ENCODE data around the gene STOML2. TPM values are rescaled to one million over a fixed set of nuclear protein-coding genes. Genes with fewer than 3 reads are reported as not detected.

The STOML2 gene
- total RNA-seq, 1 donor from 2014 or later: 149 TPM

DNA sequence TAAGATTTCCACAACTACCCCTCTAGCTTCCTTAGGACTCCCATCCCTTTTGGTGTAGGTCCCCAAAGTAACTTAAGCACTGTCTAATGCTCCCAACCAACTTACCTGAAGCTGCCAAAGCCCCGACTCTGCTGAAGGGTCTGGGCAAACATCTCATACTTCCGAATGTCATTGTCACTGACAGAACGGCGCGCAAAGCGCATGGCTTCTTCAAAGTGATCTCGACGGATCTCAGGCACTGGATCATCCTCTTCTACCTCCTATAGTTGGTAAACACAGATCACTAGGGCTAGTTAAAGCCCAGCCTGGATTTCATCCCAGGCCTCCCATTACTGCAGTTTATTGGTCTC lies 45.7 kb downstream of the STOML2 start:
- no peak overlapping the region for H3K27ac Mint-ChIP-seq
- no peak for DNase-seq (ENCODE audit: extremely low spot score, unreplicated experiment)
- no peaks in the 10 kb centered on the region for H3K9me3 Mint-ChIP-seq
- H3K27me3 Mint-ChIP-seq: no peaks in the 10 kb centered on the region
- TF ChIP-seq, protein P1, sequence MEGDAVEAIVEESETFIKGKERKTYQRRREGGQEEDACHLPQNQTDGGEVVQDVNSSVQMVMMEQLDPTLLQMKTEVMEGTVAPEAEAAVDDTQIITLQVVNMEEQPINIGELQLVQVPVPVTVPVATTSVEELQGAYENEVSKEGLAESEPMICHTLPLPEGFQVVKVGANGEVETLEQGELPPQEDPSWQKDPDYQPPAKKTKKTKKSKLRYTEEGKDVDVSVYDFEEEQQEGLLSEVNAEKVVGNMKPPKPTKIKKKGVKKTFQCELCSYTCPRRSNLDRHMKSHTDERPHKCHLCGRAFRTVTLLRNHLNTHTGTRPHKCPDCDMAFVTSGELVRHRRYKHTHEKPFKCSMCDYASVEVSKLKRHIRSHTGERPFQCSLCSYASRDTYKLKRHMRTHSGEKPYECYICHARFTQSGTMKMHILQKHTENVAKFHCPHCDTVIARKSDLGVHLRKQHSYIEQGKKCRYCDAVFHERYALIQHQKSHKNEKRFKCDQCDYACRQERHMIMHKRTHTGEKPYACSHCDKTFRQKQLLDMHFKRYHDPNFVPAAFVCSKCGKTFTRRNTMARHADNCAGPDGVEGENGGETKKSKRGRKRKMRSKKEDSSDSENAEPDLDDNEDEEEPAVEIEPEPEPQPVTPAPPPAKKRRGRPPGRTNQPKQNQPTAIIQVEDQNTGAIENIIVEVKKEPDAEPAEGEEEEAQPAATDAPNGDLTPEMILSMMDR (conservative IDR thresholded peaks at IDR 0.05): no peak
- no peak overlapping the region for H3K4me3 Mint-ChIP-seq
- H3K36me3 Mint-ChIP-seq: peaks cover 83% of the 10 kb centered on the region
- no peaks in the 10 kb centered on the region for H3K4me1 Mint-ChIP-seq (ENCODE audit: unreplicated experiment)

DNA sequence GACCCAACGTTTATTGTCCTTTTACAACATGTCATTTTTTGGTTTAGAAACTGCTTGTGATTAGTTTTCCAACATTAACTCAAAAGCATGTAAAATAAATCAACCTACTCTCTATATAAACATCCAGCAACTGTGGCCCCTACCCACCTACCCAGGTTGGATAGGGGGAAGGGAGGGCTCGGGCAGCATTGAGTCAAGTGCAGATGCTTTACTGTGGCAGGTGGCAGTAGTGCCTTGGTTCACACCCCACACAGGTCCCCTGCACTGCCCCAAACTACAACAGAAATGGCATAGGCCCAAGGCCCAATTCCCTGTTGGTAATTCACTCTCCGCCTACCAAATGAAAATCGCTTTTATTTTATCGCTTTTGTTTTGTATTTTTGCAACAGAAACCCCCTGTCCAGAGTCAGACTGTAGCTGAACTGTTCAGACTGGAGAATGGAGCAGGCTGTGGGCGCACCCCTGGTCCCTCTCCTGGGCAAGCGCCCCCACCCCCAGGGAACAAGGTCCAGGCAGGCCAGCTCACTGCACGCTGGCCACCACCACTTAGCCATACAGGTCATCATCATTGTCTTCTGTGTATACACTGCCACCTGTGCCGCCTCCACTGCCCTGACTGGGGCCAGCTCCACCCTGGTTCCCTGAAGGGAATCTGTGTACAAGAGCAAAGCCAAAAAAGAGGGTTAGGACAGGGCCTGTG lies 46.2 kb downstream of the STOML2 start:
- Mint-ChIP-seq H3K27me3 (no peaks in the 10 kb centered on the region), H3K4me1 (ENCODE audit: unreplicated experiment) (no peaks in the 10 kb centered on the region), H3K27ac (no peak overlapping the region), H3K36me3 (peaks cover 80% of the 10 kb centered on the region), H3K4me3 (no peak overlapping the region), H3K9me3 (no peaks in the 10 kb centered on the region)
- no peak for DNase-seq (ENCODE audit: extremely low spot score, unreplicated experiment)
- TF ChIP-seq, protein P1 (conservative IDR thresholded peaks at IDR 0.05): no peak

DNA sequence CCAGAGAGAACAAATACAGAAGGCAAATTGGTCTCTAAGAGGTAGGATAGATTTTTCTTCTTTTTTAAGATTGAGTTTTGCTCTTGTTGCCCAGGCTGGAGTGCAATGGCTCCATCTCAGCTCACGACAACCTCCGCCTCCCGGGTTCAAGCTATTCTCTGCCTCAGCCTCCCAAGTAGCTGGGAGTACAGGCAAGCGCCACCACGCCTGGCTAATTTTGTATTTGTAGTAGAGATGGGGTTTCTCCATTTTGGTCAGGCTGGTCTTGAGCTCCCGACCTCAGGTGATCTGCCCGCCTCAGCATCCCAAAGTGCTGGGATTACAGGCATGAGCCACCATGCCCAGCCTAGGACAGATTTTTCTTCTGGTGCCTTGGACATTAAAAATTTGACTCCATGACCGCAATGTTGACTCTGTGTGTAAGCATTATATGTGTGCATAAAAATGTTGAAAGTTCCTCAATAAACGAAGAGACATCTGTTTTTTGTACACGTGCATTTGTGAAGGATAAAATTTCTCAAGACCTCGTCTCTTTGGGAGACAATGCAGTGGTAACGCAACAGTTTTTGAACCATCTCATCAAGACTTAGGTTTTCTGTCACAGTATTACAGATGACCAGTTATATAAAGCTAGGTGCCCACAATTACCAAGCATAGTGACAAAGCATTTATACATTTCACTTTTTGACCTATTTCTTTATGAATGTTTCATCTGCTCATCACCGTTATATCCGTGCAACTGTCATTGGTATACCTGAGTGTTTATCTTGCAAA lies 47.9 kb downstream of the STOML2 start:
- no peak overlapping the region for H3K27ac Mint-ChIP-seq
- peaks cover 70% of the 10 kb centered on the region for H3K36me3 Mint-ChIP-seq
- no peaks in the 10 kb centered on the region for H3K4me1 Mint-ChIP-seq (ENCODE audit: unreplicated experiment)
- H3K4me3 Mint-ChIP-seq: no peak overlapping the region
- DNase-seq (ENCODE audit: extremely low spot score, unreplicated experiment): no peak
- no peaks in the 10 kb centered on the region for H3K9me3 Mint-ChIP-seq
- TF ChIP-seq, protein P1 (conservative IDR thresholded peaks at IDR 0.05): no peak
- H3K27me3 Mint-ChIP-seq: no peaks in the 10 kb centered on the region

DNA sequence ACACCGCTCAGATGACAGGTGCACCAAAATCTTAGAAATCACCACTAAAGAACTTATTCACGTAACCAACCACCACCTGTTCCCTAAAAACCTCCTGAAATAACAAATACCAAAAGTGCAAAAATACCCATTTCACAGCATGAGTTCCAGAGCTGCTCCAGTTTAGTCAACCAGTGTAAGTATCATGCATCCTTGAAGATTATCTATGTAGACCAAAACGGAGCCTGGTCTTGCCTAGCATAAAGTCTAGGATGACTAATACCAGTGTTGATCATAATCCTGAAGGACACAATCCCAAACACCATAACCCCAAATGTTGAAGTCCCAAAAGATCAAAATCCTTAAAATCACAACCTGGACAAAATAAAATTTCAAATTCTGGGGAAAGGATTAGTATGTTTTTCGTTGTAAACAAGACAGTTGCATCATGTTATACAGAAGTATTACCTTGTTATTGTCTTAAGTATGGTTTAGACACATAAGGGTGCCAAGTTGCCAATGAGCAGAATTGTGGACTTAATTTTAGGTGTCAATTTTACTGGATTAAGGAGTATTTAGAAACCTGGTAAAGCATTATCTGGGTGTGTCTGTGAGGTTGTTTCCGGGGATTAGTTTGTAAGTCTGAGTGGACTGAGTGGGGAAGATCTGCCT lies 48.6 kb downstream of the STOML2 start:
- H3K4me3 Mint-ChIP-seq: no peak overlapping the region
- H3K27me3 Mint-ChIP-seq: no peaks in the 10 kb centered on the region
- H3K27ac Mint-ChIP-seq: no peak overlapping the region
- peaks cover 64% of the 10 kb centered on the region for H3K36me3 Mint-ChIP-seq
- TF ChIP-seq, protein P1 (conservative IDR thresholded peaks at IDR 0.05): no peak
- no peaks in the 10 kb centered on the region for H3K4me1 Mint-ChIP-seq (ENCODE audit: unreplicated experiment)
- no peak for DNase-seq (ENCODE audit: extremely low spot score, unreplicated experiment)
- H3K9me3 Mint-ChIP-seq: no peaks in the 10 kb centered on the region

GRCh38 chr9:35051069-35051967 lies 51.6 kb downstream of the STOML2 start:
- Mint-ChIP-seq H3K36me3 (peaks cover 50% of the 10 kb centered on the region), H3K9me3 (no peaks in the 10 kb centered on the region), H3K4me1 (ENCODE audit: unreplicated experiment) (no peaks in the 10 kb centered on the region), H3K27ac (no peak overlapping the region), H3K27me3 (no peaks in the 10 kb centered on the region), H3K4me3 (no peak overlapping the region)
- TF ChIP-seq, protein P1 (conservative IDR thresholded peaks at IDR 0.05): peak; percentile 77
- DNase-seq (ENCODE audit: extremely low spot score, unreplicated experiment): no peak

All from type B pancreatic cell (in vitro differentiated cells).